Panc1 (cell line): ENCODE measurements around the gene SCART1.

Experiments used
- CTCF ChIP-seq: fragments of 450-650 bp; IDR thresholded peaks from 2 replicates; pipeline ENCODE4 v1.5.1; 2017; ENCODE audit warnings: mild to moderate bottlenecking
- POLR2AphosphoS5 ChIP-seq: IDR thresholded peaks from 2 replicates; pipeline ENCODE4 v1.6.1; 2012; ENCODE audit warnings: mild to moderate bottlenecking, low read depth, low read length, moderate library complexity
- REST ChIP-seq, 2 experiments: IDR thresholded peaks; 2 replicates each; pipeline ENCODE4 v1.6.1; 2011 to 2012; ENCODE audit warnings: low read depth in 2 of 2, control low read depth in 1 of 2, low read length in 1 of 2, mild to moderate bottlenecking in 1 of 2, moderate library complexity in 1 of 2; ENCODE audit not compliant: insufficient read depth in 1 of 2
- SIN3A ChIP-seq: IDR thresholded peaks from 2 replicates; pipeline ENCODE4 v1.6.1; 2012; ENCODE audit warnings: low read depth, mild to moderate bottlenecking, low read length, moderate library complexity, borderline replicate concordance; ENCODE audit not compliant: insufficient read depth

GRCh38 chr10:133422807-133423771, 30.7 kb upstream of the SCART1 start:
- no peak for TF ChIP-seq CTCF
- TF ChIP-seq POLR2AphosphoS5: no peak; the same call in 1 of the 2 replicates
- no peak for TF ChIP-seq REST (IDR thresholded peaks at IDR 0.05; ENCODE audit: insufficient read depth in 1 of 2, low read depth in 2 of 2, low read length in 1 of 2)
- TF ChIP-seq SIN3A: no peak
